UCSD-AML1 (cell line): ENCODE results near the gene NUDT21.
A peak's percentile ranks its signal among the peaks of the same experiment; 100 is the strongest.

Experiments
- DNase-seq: peaks from one replicate; lab custom pipeline; 2025; ENCODE audit not compliant: unreplicated experiment; lab: John Stamatoyannopoulos, UW

The NUDT21 gene

GRCh38 chr16:56462064-56462796 is 11.1 kb upstream of the NUDT21 start:
- DNase-seq, result no peak

- DNase-seq, result no peak
These were observed 9.0 kb upstream of the NUDT21 start for GRCh38 chr16:56460101-56460500.

GRCh38 chr16:56457927-56458470 is 6.9 kb upstream of the NUDT21 start:
- no peak for DNase-seq

- DNase-seq, result peak; percentile 26
These were observed 889 bp upstream of the NUDT21 start for GRCh38 chr16:56451753-56452689.

GRCh38 chr16:56450275-56450985 is 702 bp downstream of the NUDT21 start:
- DNase-seq, result no peak

- DNase-seq, result no peak
These were observed 3.1 kb downstream of the NUDT21 start for GRCh38 chr16:56448005-56448404.

GRCh38 chr16:56447286-56447685 is 3.8 kb downstream of the NUDT21 start:
- no peak for DNase-seq

GRCh38 chr16:56438038-56438437 is 13.1 kb downstream of the NUDT21 start:
- no peak for DNase-seq

GRCh38 chr16:56436258-56436657 is 14.9 kb downstream of the NUDT21 start:
- no peak for DNase-seq

- DNase-seq, result no peak
These were observed 23.0 kb downstream of the NUDT21 start for GRCh38 chr16:56428091-56428490.

GRCh38 chr16:56426585-56426984 is 24.5 kb downstream of the NUDT21 start:
- DNase-seq, result no peak

GRCh38 chr16:56425439-56425832 is 25.7 kb downstream of the NUDT21 start, which contains the start of gene AMFR:
TSS of gene AMFR (minus strand) at chr16:56425545. CDS start at chr16:56425327, 218 bp downstream.
- peak; percentile 85 for DNase-seq

GRCh38 chr16:56424791-56425438 is 26.2 kb downstream of the NUDT21 start:
- DNase-seq, result peak; percentile 42

- no peak for DNase-seq
These were observed 26.7 kb downstream of the NUDT21 start for GRCh38 chr16:56424404-56424764.

GRCh38 chr16:56423584-56424403 is 27.3 kb downstream of the NUDT21 start:
- no peak for DNase-seq

- no peak for DNase-seq
These were observed 28.2 kb downstream of the NUDT21 start for GRCh38 chr16:56422896-56423441.

GRCh38 chr16:56421976-56422669 is 29.0 kb downstream of the NUDT21 start:
- DNase-seq, result no peak

- no peak for DNase-seq
These were observed 29.8 kb downstream of the NUDT21 start for GRCh38 chr16:56421313-56421712.

- no peak for DNase-seq
These were observed 30.5 kb downstream of the NUDT21 start for GRCh38 chr16:56420613-56421012.
